H1 (cell line): ENCODE measurements around the gene ALDOA. TPM values are rescaled to one million over a fixed set of nuclear protein-coding genes. Genes with fewer than 3 reads are reported as not detected.

Source experiments
- BACH1 ChIP-seq: IDR thresholded peaks from 2 replicates; pipeline ENCODE4 v1.6.1; 2012; ENCODE audit warnings: low read length, improper control_type of control experiment
- CBX8 ChIP-seq: fragments of 300-800, 300-1000 bp; sonication (generic); IDR thresholded peaks from 2 replicates; pipeline ENCODE4 v1.7.1; 2016; ENCODE audit warnings: low read depth, low read length, borderline replicate concordance
- CHD1 ChIP-seq: IDR thresholded peaks from 2 replicates; pipeline ENCODE4 v1.6.1; 2012; ENCODE audit warnings: low read depth, low read length, improper control_type of control experiment
- CHD2 ChIP-seq: IDR thresholded peaks from 2 replicates; pipeline ENCODE4 v1.6.1; 2012; ENCODE audit warnings: low read length, improper control_type of control experiment
- CTCF ChIP-seq, 3 experiments: IDR thresholded peaks; 1 replicate in 2 of 3; 2 replicates in 1 of 3; pipeline versions ENCODE4 v1.5.1 to v1.6.1; 2011; ENCODE audit warnings: low read length in 3 of 3, mild to moderate bottlenecking in 3 of 3, inconsistent platforms in 2 of 3, low read depth in 1 of 3, moderate library complexity in 1 of 3; ENCODE audit not compliant: insufficient read depth in 1 of 3; ENCODE audit errors: control extremely low read depth in 1 of 3
- HDAC2 ChIP-seq, 2 experiments: fragments of 300-600 bp in 1 of 2; sonication (generic) in 1 of 2; IDR thresholded peaks; 2 replicates each; pipeline ENCODE4 v1.6.1; 2011 to 2012; ENCODE audit warnings: low read depth in 2 of 2, low read length in 2 of 2, mild to moderate bottlenecking in 2 of 2, moderate library complexity in 2 of 2, borderline replicate concordance in 1 of 2, inconsistent platforms in 1 of 2
- NANOG ChIP-seq: IDR thresholded peaks from 2 replicates; pipeline ENCODE4 v1.6.1; 2011; ENCODE audit warnings: low read length, low read depth, mild to moderate bottlenecking, inconsistent platforms; ENCODE audit not compliant: insufficient read depth, poor library complexity, severe bottlenecking
- POLR2AphosphoS5 ChIP-seq: IDR thresholded peaks from 2 replicates; pipeline ENCODE4 v1.6.1; 2011; ENCODE audit warnings: low read depth, low read length
- RXRA ChIP-seq: IDR thresholded peaks from 2 replicates; pipeline ENCODE4 v1.6.1; 2011; ENCODE audit warnings: low read depth, mild to moderate bottlenecking, low read length, moderate library complexity; ENCODE audit not compliant: insufficient read depth
- polyA plus RNA-seq, 7 experiments: library from polyadenylated mRNA; depleted of rRNA in 3 of 7; stranded (reverse) in 5 of 7; unstranded in 2 of 7; fragments of >200 nt in 5 of 7; fragments of 200-250 nt in 2 of 7; gene quantifications; 1 replicate in 5 of 7; 2 replicates in 1 of 7; 4 replicates in 1 of 7; pipeline versions ENCODE4 v1.2.1 to v1.2.3, GENCODE V29; 2011 to 2013; ENCODE audit warnings: missing spikeins in 2 of 7, mixed read lengths in 2 of 7
- total RNA-seq: library from RNA; stranded (reverse); fragmentation: NEBNext Ultra II Directional; extraction: Animal tissue kit (Norgen Biotek cat#: 25700); gene quantifications from 2 replicates; pipeline ENCODE4 v1.2.1, GENCODE V29; 2021

Gene ALDOA
- total and polyA plus RNA-seq, 2 of the 8 experiments (the other 6 are each of a cell fraction or from before 2014, with no cell fraction given): 1,072 to 1,083 TPM

- TF ChIP-seq RXRA (no peak), CHD1 (no peak), NANOG (no peak), POLR2AphosphoS5 (peak; percentile 91), CTCF (IDR thresholded peaks at IDR 0.05; ENCODE audit: control extremely low read depth in 1 of 3, insufficient read depth in 1 of 3, low read depth in 1 of 3, low read length in 3 of 3) (no peak), CBX8 (no peak), BACH1 (peak; percentile 89), CHD2 (peak; percentile 14; the same call in 1 of the 2 replicates), HDAC2 (IDR thresholded peaks at IDR 0.05; ENCODE audit: borderline replicate concordance in 1 of 2, low read depth in 2 of 2, low read length in 2 of 2) (peak in 1 of 2 experiments; percentile 42; a peak in 1 of 4 replicates)
Measured at GRCh38 chr16:30065102-30065942, at the start of gene ALDOA (continued).
